ENCODE data around the gene PPP1CA. TPM values are rescaled to one million over a fixed set of nuclear protein-coding genes. Genes with fewer than 3 reads are reported as not detected.

Gene PPP1CA
- total RNA-seq, 2 donors from 2014 or later = 168 to 215 TPM

DNA sequence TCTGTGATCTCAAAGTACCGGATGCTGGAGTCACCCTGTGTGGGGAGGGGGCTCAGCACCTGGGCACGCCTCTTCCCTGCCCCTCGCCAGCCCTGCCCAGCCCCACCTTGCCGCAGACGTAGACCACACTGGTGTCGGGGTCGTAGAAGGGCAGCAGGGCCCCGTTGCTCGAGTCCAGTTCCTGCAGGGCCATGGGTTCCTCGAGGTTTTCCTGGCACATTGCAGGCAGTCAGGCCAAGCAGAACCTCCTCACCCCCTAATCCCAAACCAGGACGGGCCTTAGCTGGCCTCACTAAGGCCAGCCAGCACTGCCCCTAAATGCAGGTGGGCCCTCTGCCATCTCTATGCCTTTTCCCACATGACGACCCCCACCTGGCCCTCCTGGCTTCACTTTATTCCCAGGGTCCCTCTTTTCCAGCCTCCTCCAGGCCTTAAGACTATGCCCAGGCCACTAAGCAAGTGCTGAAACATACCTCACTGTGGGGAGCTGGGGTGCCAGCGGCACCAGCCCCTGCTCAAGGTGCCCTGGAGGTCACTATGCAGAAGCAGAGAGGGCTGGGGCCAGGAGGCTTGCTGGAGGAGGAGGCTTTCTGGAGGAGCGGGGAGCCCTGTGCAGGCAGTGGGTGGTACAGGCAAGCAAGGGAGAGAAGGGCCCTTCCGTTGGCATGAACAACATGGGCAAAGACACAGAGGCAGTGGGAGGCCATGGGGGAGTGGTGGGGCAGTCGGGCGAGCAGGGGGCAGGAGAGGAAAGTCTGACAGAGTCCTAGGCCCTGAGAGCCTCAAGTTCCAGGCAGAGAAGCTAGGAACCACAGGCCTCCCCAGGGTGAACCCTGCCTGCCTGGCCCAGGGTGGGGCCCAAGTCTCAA, 38.8 kb upstream of the PPP1CA start:
- Histone ChIP-seq H3K9me3 (no peaks in the 10 kb centered on the region), H3K36me3 (peaks cover 6 to 10% of the 10 kb centered on the region in 2 donors), H3K27me3 (replicated peaks; ENCODE audit: insufficient read depth) (no peaks in the 10 kb centered on the region), H3K4me3 (no peak overlapping the region), H3K4me1 (replicated peaks) (peaks cover 16% of the 10 kb centered on the region), H3K27ac (no peak overlapping the region)
- intact Hi-C loops (cut with DNase I) = no loop called here
- 70% methylated on average over 17 of the region's 17 CpGs for WGBS
- TF ChIP-seq CTCF (IDR thresholded peaks at IDR 0.05) (no peak), POLR2AphosphoS5 (IDR thresholded peaks at IDR 0.05) (no peak), POLR2A (IDR thresholded peaks at IDR 0.05) (no peak)
- no peak for DNase-seq (ENCODE audit: low spot score)

DNA sequence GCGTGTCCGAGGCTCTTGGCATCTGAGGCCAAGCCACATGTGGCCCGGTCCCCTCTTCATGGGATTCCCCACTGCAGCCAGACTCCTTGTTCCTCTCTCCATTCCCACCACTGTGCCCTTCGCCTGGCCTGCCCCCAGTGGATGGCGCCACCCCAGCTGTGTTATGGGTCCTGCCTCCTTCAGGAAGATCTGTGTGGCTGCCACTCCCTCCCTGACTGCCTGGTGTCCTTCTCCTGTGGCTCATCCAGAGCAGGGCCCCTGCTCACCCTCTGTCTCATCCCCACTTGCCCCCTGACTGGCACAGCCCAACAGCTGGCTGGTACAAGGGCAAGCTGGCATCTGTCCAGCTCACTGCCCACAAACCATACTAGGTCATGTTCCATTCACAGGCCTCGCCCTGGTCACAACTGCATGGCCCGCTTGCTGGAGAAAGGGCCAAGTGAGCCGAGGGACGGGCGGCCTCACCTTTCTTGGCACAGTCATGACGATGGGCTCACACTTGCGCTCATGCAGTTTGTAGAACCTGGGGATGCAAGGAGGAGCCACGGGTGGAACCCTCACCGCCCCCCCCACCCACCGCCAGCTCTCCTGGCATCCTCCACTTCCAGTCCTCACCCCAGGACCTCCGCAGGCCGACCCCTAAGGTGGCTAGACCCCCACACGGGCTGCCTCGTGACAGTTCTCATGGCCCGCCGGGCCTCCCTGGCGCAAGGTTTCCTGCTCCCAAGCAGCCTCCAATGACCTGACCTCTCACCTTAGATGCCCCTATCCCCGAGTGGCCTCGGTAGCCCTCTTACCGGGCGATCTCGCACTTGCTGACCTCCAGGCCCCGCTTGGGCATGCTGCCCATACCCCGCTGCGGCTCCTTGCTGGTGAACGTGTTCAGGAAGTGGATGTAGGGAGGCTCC, 37.9 kb upstream of the PPP1CA start:
- peak overlapping the region in 1 of 2 donors; percentile 23 for H3K27ac ChIP-seq
- no peak overlapping the region for H3K4me3 ChIP-seq
- intact Hi-C loops (cut with DNase I) = no loop called here
- no peak for DNase-seq (ENCODE audit: low spot score)
- 75% methylated on average over 31 of the region's 31 CpGs for WGBS
- TF ChIP-seq POLR2A (IDR thresholded peaks at IDR 0.05) (no peak), POLR2AphosphoS5 (IDR thresholded peaks at IDR 0.05) (no peak)
- peaks cover 16% of the 10 kb centered on the region for H3K4me1 ChIP-seq (replicated peaks)
- H3K36me3 ChIP-seq = peaks cover 7 to 16% of the 10 kb centered on the region in 2 donors
- H3K9me3 ChIP-seq = no peaks in the 10 kb centered on the region
- no peaks in the 10 kb centered on the region for H3K27me3 ChIP-seq (replicated peaks; ENCODE audit: insufficient read depth)

DNA sequence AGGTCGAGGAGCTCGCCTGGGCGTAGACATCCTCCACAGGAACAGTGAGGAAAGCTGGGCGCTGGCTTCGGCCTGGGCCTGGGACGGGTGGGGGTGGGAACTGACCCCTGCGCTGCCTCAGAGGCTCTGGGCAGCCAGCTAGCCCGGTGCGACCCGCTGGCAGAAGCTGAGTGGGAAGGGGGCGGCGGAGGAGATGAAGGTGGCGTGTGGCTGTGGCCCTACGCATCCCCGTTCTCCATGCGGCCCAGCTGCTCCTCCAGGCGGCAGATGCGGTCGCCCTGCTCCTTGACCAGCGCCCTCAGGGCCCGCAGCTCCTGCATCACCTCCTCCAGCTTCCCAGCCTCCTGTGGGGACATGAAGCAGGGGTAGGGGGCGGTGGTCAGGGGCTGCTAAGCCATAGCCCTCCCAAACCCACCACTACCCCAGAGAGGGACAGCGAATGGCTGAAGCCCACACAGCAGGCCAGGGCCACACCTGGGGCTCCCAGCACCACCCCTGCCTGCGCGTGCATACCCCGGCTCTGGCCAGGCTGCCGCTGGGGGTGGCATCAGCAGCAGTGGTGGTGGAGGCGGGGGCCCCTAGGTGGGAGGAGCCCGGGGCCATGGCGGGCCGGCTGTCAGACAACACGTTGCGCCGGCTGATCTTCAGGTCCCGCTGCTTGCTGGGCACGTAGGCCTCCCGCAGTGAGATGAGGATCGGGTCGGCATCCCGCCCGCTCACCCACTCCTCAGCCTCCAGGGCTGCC, 36.7 kb upstream of the PPP1CA start:
- H3K27me3 ChIP-seq (replicated peaks; ENCODE audit: insufficient read depth) = no peaks in the 10 kb centered on the region
- intact Hi-C loops (cut with DNase I) = no loop called here
- peaks cover 8 to 22% of the 10 kb centered on the region in 2 donors for H3K36me3 ChIP-seq
- H3K4me1 ChIP-seq (replicated peaks) = peaks cover 16% of the 10 kb centered on the region
- no peak for DNase-seq (ENCODE audit: low spot score)
- H3K27ac ChIP-seq = no peak overlapping the region
- H3K4me3 ChIP-seq = peak overlapping the region; percentile 1 to 5
- no peak for TF ChIP-seq CTCF (IDR thresholded peaks at IDR 0.05)
- TF ChIP-seq POLR2A (IDR thresholded peaks at IDR 0.05) = no peak
- no peak for TF ChIP-seq POLR2AphosphoS5 (IDR thresholded peaks at IDR 0.05)
- 81% methylated on average over 23 of the region's 41 CpGs for WGBS
- H3K9me3 ChIP-seq = no peaks in the 10 kb centered on the region

- TF ChIP-seq CTCF (IDR thresholded peaks at IDR 0.05) = no peak
- no peak for TF ChIP-seq POLR2AphosphoS5 (IDR thresholded peaks at IDR 0.05)
- no peak for TF ChIP-seq POLR2A (IDR thresholded peaks at IDR 0.05)
- intact Hi-C loops (cut with DNase I) = no loop called here
- Histone ChIP-seq H3K4me1 (replicated peaks) (peaks cover 16% of the 10 kb centered on the region), H3K27ac (no peak overlapping the region), H3K4me3 (peak overlapping the region; percentile 1 to 5), H3K27me3 (replicated peaks; ENCODE audit: insufficient read depth) (no peaks in the 10 kb centered on the region), H3K36me3 (peaks cover 13 to 22% of the 10 kb centered on the region in 2 donors), H3K9me3 (no peaks in the 10 kb centered on the region)
- DNase-seq (ENCODE audit: low spot score) = no peak
- 68% methylated on average over 3 of the region's 3 CpGs for WGBS
These were observed 36.1 kb upstream of the PPP1CA start for GRCh38 chr11:67437809-67438157.
